Activated CD4-positive, alpha-beta T cell treated with anti-CD3 and anti-CD28 coated beads for 24 hours (primary cell): ENCODE data around the gene ERMARD.
"Not testable (repeated sequence)": the region's sequence is repeated elsewhere in the genome, so short reads cannot be mapped to it uniquely, and the experiment has no call there.

Experiments
- DNase-seq, 2 donors: peaks; one replicate each; pipeline ENCODE4 v3.0.0-alpha.2; 2020; ENCODE audit warnings: low read depth in 2 of 2

ERMARD gene

DNA sequence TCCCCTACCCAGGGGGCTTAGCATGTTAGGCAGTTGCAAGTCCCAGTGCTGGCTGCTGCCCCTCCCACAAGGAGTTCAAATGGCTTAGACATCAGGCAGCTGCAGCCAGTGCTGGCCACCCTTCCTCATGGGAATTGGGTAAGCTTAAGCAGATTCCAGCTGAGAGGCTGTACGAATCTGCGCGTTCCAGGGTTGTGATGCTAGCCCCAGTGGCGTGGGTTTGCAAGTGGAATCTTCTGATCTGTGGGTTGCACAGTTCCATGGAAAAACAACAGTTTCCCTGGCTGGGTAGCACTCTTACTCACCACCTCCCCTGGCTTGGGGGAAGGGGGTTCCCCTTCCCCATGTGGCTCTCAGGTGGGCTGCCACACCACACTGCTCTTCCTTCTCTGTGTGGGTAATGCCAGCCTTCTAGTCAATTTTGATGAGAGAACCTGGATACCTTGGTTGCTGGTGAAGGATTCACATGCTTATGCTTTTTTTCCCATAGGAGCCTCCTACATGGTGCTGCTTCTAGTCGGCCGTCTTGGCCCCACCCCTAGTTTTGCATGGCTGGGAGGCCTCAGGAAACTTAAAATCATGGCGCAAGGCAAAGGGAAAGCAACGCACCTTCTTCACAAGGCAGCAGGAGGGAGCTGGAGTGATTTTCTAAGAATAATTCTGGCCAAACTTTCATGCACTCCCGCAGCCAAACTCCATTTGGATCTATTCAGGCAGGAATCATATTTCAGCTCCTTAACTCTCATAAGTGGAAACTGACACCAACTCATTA, 13.0 kb upstream of the ERMARD start:
- no peak for DNase-seq

- DNase-seq: no peak
Observed at GRCh38 chr6:169738976-169739529, 12.4 kb upstream of the ERMARD start.

DNA sequence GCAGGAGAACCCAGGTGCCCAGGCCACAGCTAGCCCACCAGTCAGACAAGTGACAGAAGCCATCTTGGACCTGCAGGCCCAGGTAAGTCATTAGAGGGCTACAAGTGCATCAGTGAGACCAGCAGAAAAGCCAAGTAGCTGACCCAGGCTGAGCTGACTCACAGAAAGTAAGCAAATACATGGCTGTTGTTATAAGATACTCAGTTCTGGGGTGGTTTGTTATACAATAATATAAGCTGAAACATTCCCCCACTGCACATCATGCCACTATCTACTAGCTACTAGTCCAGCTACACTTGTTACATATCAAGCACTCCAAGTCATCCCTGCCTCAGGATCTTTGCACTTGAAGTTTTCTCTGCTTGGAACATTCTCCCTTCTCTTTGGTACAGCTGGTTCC, 10.1 kb upstream of the ERMARD start:
- no peak for DNase-seq

DNA sequence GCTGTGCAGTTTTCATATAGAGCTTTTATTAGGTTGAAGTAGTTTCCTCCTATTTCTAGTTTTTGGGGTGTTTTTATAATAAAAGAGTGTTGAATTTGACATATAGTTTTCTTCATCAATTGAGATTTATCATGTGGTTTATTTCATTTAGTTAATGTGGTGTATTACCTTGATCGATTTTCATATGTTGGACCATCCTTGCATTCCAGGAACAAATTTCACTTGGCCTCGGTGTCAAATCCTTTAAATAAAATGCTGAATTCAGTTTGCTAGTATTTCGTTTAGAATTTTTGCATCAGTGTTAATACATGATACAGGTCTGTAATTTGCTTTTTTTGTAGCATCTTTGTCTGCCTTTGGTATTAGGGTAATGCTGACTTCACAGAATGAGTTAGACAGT, 6.0 kb upstream of the ERMARD start:
- no peak for DNase-seq

DNA sequence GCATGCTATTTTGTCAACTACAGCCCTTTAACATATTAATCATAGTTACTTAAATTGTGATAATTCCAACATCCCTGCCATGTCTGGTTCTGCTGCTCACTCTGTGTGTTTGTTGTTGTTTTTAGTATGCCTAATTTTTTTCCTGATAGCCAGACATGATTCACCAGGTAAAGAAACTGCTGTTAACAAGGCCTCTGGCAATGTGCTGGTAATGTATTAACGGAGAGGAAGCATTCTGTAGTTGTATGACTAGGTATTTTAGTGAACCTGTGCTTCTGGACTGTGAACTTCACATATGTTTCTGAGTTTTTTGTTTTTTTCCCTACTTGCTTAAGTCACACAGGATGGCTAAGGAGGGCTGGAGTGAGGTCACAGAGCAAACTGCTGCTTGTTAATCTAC, 4.9 kb upstream of the ERMARD start:
- no peak for DNase-seq

- no peak for DNase-seq
Observed at GRCh38 chr6:169752074-169752623, 727 bp downstream of the ERMARD start.

DNA sequence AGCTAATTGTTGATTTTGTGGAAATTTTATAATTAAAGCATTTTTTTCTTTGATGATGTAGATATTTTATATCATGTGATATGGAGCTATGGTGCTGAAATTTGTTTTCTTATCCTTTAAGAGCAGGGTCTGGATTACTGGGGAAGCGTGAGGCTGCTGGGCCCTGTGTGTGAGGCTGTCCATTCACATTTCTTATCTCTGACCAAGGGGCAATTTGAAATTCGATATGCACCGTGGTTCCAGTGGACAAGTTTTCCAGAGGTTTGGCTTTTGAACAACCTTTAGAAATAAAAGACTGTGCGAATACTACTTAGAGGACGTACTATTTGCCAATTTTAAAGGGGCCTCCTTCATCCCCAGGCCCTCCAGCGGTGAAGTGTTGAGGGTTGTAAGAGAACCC, 3.7 kb downstream of the ERMARD start:
- DNase-seq: no peak

DNA sequence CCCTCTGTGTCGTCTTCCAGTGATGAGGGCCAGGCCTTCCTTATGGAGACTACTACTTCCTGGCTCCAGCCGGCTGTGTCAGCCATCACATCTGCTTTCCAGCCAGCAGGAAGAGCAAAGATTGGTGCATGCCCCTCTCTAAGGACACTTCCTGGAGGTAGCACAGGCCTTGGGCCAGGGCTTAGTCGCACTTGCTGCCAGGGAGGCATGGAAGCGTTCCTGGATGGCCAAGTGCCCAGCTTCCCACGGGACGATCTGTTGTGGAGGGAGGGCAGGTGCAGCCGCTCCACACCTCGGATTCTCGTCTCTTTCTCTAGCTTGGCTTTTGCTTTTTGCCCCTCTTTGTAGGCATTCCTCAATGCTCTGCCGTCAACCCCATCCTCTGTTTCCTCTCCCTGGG, 11.9 kb downstream of the ERMARD start:
- no peak for DNase-seq

DNA sequence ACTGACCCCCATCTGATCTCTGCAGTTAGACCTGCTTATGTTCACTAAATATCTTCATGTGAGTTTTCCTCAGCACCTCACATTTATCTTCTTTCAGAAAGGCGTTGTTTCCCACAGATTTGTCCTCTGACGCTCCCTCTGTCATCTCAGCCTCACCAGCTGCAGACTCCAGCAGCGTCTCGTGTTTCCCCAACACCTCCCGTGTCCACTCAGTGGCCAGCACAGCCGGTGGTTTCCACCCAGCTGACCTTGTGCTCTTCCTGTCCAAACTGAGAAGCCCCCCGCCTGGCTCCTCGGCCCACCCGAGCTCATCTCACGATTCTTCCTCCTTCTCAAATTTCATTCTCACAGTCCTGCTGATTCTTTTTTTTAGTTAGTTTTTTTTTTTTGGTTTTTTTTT, 12.5 kb downstream of the ERMARD start:
- DNase-seq: no peak

GRCh38 chr6:169765789-169766188, 14.4 kb downstream of the ERMARD start:
- not testable (repeated sequence) for DNase-seq

GRCh38 chr6:169766232-169766631, 14.8 kb downstream of the ERMARD start:
- DNase-seq: no peak

GRCh38 chr6:169766921-169767736, 15.7 kb downstream of the ERMARD start:
- DNase-seq: no peak

DNA sequence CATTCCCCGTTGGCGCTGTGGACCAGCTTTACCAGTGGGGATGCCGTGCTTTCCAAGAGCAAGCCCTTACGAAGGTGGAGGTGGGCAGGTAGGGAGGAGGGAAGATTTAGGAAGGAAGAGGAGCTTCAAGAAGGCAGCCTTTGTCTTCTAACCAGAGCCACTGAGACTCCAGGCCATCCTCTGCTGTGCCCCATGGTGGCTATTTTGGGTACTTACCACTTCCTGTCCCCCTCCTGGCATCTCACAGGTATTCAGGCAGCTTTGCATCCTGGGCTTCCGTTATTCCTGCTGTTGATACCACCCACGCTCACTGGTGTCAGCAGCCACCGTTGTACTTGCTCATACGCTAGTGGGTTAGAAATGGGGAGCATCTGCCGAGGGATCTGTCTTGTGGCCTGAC, 22.9 kb downstream of the ERMARD start:
- no peak for DNase-seq

DNA sequence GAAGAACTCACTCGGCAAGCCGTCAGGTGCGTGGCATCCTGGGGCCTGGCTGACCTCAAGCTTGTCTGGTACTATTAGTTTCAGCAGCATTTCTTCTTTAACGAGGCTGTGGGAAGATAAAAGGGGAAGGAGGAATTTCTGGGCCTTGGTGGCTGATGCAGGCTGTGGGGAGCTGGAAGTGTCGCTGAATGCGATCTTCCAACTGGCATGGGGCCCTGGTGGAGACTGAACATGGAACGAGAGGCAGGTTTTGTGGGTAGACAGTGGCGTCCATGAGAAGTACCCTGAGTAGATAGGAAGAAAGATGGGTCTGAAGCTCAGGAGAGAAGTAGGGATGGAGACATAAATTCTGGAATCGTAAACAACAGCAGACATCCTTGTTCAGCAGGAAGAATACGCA, 23.9 kb downstream of the ERMARD start:
- DNase-seq: no peak

- no peak for DNase-seq
Observed at GRCh38 chr6:169776379-169776778, 25.0 kb downstream of the ERMARD start.

GRCh38 chr6:169777896-169778295, 26.5 kb downstream of the ERMARD start:
- no peak for DNase-seq

DNA sequence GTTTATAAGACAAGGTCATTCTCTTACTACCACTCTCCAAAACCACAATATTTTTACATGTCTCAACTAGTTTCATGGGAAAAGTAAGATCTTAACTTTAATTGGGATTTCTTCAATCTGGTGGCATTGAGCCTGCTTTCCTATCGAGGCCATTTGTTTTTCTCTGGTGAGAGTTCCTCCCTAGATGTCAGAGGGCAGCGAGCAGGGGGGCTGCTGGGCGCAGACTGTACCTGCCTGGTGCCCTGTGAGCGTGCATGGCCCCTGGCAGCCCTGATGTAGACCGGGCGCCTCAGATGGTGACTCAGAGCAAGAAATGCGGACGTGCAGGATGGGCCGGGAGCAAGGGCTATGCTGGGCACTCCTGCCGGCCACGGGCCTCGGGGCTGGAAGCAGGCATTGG, 27.2 kb downstream of the ERMARD start:
- no peak for DNase-seq

DNA sequence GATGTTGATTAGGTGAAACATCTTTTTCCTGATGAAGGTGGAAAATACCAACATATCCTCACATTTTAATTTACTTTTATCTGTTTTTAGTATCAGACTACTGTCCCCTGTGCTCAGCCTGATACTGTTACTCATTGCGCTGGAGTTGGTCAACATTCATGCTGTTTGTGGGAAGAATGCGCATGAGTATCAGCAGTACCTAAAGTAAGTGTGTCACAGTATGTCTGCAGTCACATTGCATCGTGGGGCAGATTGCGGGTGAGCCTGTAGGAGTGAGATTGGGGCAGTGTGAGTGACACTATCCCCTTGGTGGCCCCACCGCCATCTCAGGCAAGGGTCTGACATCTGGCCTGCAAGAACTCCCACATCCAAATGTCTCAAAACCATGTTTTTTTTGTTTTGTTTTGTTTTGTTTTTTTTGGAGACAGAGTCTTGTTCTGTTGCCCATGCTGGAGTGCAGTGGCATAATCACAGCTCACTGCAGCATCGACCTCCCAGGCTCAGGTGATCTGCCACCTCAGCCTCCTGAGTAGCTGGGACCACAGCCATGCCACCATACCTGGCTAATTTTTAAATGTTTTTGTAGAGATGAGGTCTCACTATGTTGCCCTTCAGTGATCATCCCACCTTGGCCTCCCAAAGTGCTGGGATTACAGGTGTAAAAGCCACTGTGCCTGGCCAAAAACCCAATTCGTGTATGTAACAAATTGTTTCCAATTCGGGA, 27.8 kb downstream of the ERMARD start:
- no peak for DNase-seq

GRCh38 chr6:169779896-169780295, 28.5 kb downstream of the ERMARD start:
- no peak for DNase-seq

DNA sequence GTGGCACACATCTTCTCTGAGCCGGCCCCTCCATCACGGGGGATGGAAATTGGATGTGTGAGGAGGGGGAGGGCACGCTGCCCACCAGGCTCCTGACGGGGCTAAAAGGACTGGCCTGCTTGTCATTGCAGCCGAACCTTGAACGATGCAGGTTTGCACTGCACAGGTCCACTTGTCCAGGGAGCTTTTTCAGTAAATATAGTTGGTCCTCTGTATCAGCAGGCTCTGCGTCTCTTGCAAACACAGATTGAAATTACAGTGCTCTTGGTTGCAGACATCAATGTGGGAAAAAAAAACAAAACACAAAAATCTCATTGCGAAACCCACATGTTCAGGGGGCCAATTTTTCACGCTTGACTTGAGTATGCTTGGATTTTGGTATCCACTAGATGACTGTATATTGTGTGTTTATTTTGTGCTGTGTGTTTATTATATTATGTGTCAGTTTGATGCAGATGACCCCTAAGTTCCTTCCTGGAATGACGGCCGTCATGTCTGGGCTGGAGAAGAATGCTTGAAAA, 29.2 kb downstream of the ERMARD start:
- DNase-seq: no peak

- DNase-seq: no peak
Observed at GRCh38 chr6:169782966-169783365, 31.5 kb downstream of the ERMARD start.

DNA sequence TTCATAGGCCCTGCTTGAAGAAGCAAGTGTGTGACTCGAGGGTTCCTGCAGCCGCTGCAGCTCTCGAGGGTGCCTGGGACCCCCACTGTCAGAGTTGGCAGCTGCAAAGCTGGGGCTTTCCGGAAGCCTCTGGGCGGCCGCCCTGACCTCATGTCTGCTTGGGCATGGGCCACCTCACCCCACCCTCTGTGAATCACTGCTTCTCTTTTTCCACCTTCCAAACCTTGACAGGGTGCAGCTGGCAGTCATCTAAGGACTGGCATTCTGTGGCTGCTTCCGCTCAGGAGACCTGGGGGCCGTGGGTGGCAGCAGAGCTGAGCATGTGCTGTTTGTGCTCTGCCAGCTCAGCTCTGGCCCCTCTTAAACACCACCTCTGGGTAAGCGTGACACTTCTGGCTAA, 32.0 kb downstream of the ERMARD start:
- DNase-seq: no peak
